GM18526 (cell line): ENCODE results near the gene PRPS1.

Experiments used
- POLR2A ChIP-seq: IDR thresholded peaks from 3 replicates; pipeline ENCODE4 v1.6.1; 2011; ENCODE audit not compliant: insufficient read length; ENCODE audit errors: extremely low read depth

Gene PRPS1

DNA sequence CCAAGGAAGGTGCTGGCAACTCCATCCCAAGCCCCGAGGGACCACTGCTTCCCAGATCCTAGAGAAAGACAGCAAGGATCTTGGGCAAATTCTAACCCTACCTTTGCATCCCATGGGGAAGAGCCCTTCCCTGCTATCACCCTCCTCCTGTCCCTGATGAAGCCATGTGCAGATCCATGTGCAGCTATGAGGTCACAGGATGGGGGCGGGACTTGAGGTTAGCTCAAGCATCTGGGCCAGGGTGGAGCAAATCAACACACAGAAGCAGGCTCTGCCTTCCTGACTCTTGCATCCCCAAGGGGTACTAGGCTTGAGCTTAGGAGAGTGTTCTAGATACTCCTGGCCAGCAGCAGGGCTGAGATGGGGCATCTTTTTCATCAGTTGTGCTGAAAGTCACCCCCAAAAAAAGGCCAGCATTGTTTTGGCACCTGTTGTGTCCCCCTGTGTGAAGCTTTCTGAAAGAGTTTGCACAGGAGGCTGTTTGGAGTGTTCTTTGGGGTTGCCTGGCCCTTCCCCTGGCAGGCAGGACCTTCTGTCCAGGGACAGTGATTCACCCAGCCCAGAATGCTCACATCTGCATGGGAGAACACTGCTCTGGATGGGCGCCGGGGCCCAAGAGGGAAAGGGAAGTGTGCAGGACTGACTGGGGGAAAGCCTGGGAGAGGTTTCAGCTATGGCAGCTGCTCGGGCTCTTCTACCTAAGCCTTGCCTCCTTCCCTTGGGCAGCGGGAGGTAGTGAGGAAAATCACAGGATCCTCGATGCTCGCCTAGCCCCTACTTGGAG, 50.8 kb downstream of the PRPS1 start:
- no peak for TF ChIP-seq POLR2A

DNA sequence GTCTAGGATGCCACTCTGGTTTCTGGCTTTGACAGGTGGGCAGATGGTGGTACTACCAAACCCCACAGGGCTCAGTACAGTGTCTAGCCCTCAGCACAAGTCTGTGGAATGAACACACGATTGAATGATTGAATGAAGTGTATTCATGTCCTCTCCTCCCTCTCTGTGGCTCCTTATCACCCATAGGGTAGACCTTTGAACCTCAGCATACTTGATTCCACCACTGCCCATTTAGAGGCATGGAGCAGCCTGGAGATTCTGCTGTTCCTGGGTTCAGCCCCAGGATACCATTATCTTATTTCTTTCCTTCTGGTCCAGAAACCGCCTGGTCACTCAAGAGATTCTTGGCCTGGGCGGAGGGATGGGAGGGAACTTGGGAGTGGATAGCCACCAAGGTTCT, 53.9 kb downstream of the PRPS1 start:
- no peak for TF ChIP-seq POLR2A

DNA sequence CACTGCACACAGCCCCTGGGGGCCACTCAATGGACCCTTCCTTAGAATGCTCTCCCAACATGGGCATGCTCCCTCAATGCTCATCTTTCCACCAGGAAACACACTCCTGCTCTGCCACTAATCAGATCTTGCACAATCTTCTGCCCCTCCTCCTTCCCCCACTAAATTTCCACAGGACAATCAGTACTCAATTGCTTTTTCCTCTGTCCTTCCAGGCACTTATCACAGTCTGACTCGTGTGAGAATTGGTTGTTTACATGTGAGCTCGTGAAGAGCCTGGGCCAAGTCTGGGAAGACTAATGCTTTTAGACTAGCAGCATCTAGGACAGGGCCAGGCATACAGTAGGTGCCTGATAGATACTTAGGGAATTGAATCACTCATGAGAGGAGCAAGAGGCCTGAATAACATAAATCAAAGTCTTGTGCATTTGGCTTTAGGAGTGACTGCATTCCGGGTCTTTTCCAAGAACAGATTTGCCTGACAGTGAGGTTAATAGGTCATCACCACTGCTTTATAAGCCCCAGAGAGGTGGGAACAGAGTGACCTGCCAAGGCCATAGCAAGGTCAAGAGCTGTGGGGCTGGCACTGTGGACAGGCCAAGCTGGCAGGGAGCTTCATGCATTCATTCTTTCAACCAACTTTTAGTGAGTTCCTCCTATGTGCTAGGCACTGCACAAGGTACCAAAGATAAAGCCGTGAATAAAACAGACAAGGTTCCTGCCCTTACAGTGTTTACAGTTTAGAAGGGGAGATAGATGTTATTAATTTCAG, 55.0 kb downstream of the PRPS1 start:
- TF ChIP-seq POLR2A: no peak

DNA sequence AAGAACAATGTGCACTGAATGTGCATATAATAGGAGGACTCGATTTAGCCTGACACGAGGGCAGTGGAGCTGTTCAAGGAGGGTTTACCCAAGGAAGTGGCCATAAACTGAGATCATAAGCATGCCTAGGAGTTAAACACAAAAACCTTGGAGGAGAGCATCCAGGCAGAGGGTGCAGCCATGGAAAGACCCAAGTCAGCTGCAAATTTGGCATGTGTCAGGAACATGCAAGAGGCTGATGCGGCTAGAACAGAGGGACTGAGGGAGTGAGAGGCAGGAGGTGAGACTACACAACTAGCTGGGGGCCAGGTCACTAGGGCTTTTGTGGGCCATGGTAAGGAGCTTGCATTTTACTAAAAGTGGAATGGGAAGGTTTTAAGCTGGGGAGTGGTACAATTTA, 55.6 kb downstream of the PRPS1 start:
- TF ChIP-seq POLR2A: no peak

DNA sequence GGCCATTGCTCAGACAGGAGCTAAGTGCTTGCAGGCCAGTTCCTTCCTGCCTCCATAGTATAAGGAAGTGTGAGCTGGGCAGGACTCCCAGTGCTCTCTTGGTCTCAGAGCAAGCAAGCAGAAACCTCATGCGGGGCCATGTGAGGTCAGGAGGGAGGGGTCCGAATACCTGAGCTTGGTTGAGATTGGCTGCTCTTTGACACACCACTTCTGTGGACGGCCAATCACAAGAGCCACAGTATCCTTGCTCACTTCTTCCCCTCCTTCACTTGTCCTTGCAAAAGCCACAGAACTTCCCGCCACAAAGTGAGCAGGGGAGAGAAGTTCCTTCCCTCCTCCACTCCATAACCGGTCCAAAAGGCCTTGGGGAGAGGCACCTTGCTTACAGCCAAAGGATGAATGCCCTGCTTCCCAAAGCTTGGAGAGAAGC, 56.7 kb downstream of the PRPS1 start:
- no peak for TF ChIP-seq POLR2A

DNA sequence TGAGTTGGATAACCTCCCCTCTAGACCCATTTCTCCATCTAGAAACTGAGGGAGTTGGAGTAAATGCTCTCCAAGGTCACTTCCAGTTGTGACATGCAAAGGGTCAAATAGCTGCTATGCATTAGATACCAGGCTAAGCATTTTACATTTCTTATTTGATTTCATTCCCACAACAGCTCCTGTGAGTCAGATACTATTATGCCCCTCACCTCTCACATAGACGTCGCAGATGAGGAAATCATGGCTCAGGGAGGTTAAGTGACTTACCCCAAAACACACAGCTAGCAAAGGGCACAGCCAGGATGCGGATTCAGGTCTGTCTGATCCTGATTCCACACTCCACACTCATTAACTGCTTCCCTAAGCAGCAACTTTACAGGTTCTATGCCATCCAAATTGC, 57.7 kb downstream of the PRPS1 start:
- no peak for TF ChIP-seq POLR2A

DNA sequence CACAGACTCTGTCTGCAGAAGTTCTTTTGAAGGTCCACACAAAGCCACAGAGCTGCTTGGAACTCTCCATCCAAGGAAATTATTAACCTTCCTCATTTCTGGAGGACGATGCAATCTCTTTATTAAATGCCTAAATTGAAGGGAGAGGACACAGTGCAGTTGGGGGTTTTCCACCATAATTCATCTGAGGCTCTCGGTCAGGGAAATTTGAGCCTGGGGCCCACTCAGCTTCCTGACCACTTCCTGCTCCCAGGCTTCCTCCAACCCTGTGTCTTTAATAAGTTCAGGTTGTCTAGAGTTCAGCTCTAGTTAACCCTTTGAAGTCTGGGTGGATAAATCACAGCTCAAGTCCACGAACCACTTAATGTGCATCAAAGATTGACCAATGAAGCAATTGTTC, 58.5 kb downstream of the PRPS1 start:
- no peak for TF ChIP-seq POLR2A

DNA sequence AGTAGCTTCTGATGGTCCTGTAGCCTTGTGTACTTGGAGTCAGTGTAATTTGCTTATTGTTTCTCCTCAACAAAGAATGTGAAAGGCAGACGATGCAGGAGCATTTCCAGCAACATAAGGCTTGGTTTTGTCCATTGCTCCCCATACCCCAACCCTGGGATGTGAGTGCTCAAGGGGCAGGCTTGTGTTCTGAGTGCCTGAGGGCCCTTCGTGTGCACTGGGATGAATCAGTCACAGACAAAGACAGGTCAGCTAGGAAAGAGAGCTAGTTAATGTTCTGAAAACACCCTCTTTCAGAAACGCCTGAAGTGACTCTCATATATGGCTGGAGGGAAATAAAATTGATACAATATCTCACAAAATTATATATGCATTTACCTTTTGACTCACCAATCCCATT, 59.1 kb downstream of the PRPS1 start:
- no peak for TF ChIP-seq POLR2A

DNA sequence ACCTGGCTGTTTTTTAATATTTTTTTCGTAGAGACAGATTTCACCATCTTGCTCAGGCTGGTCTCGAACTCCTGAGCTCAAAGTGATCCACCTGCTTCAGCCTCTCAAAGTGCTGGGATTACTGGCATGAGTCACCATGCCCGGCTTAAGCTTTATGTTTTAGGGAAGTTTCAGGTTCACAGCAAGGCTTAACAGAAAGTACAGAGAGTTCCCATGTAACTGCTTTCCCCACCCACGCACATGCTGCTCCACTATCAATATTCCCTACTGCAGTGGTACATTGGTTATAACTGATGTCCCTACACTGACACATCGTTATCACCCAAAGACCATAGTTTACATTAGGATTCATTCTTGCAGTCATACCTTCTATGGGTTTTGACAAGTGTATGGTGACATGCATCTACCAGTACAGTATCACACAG, 62.7 kb downstream of the PRPS1 start:
- TF ChIP-seq POLR2A: no peak

DNA sequence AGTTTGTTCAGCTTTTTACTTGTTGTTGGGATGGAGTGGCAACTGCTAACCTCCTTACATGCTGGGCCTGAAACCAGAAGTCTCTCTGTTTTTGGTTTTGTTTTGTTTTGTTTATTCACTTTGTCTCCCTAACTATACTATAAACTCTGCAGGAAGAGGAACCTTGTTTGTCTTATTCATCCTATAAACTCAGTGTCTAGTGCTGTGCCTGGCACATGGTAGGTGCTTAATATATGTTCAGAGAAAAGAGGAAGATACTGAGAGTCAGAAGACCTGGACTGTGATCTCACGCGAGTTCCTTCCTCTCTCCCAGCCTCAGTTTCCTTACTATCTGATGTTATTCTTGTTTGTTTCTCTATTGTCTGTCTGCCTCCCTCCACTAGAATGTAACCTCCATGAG, 71.3 kb downstream of the PRPS1 start:
- no peak for TF ChIP-seq POLR2A

DNA sequence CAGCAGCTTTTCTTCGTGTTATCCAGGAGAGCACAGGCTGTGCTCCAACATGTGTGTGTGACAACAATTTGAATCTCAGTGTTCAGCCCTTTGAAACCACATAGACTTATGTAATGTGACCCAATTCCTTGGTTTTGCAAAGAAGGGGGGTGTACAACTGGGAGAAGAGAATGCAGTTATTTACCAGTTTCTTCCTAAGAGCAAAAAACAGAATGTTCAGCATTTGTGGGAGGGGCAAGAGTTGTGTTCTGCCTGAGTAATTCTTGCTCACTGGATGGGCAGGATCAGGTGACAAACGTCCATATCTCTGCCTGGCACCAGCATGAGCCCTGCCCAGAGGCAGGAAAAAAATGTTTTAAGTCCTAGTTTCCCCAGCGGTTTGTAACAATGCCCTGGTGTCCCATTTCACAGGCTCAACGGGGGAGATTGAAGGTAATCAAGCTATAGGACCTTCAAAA, 72.0 kb downstream of the PRPS1 start:
- TF ChIP-seq POLR2A: no peak
